NCI-H82 (cell line): Measurements from ENCODE around the gene ATP10A.

ENCODE experiments used
- DNase-seq: peaks from one replicate; lab custom pipeline; 2025; lab: John Stamatoyannopoulos, UW

ATP10A gene

GRCh38 chr15:25824618-25825017 lies 38.5 kb downstream of the ATP10A start:
- DNase-seq: no peak

GRCh38 chr15:25812845-25813244 lies 50.3 kb downstream of the ATP10A start:
- DNase-seq: no peak

GRCh38 chr15:25812073-25812472 lies 51.1 kb downstream of the ATP10A start:
- no peak for DNase-seq

- no peak for DNase-seq
These were observed 51.6 kb downstream of the ATP10A start for GRCh38 chr15:25811481-25811906.

- no peak for DNase-seq
These were observed 52.5 kb downstream of the ATP10A start for GRCh38 chr15:25810631-25811091.

GRCh38 chr15:25810154-25810553 lies 53.0 kb downstream of the ATP10A start:
- DNase-seq: no peak

- no peak for DNase-seq
These were observed 56.1 kb downstream of the ATP10A start for GRCh38 chr15:25807063-25807462.

- DNase-seq: no peak
These were observed 58.1 kb downstream of the ATP10A start for GRCh38 chr15:25805031-25805430.

GRCh38 chr15:25804451-25804850 lies 58.7 kb downstream of the ATP10A start:
- DNase-seq: no peak

GRCh38 chr15:25803541-25803940 lies 59.6 kb downstream of the ATP10A start:
- no peak for DNase-seq

GRCh38 chr15:25803036-25803435 lies 60.1 kb downstream of the ATP10A start:
- DNase-seq: no peak

- DNase-seq: no peak
These were observed 60.8 kb downstream of the ATP10A start for GRCh38 chr15:25802285-25802830.

- no peak for DNase-seq
These were observed 61.4 kb downstream of the ATP10A start for GRCh38 chr15:25801586-25802284.

GRCh38 chr15:25800761-25801515 lies 62.2 kb downstream of the ATP10A start:
- no peak for DNase-seq

- DNase-seq: no peak
These were observed 63.0 kb downstream of the ATP10A start for GRCh38 chr15:25799906-25800700.

- peak; percentile 71 for DNase-seq
These were observed 64.9 kb downstream of the ATP10A start for GRCh38 chr15:25797936-25798901.

GRCh38 chr15:25797511-25797935 lies 65.6 kb downstream of the ATP10A start:
- DNase-seq: peak; percentile 40

GRCh38 chr15:25797035-25797434 lies 66.1 kb downstream of the ATP10A start:
- no peak for DNase-seq

GRCh38 chr15:25796395-25796794 lies 66.7 kb downstream of the ATP10A start:
- no peak for DNase-seq

- no peak for DNase-seq
These were observed 67.4 kb downstream of the ATP10A start for GRCh38 chr15:25795712-25796111.

- no peak for DNase-seq
These were observed 68.1 kb downstream of the ATP10A start for GRCh38 chr15:25795061-25795460.
